ENCODE measurements around the gene PSMD2. TPM values are rescaled to one million over a fixed set of nuclear protein-coding genes. Genes with fewer than 3 reads are reported as not detected.

The PSMD2 gene
- total and polyA plus RNA-seq, 4 donors: 77.5 to 213 (median 161) TPM

- peaks cover 14 to 40% (median 37%) of the 10 kb centered on the region in 4 donors for H3K36me3 ChIP-seq (ENCODE audit: control insufficient read depth in 4 of 4, insufficient read depth in 3 of 4, low read depth in 1 of 4, low read length in 3 of 4)
- peak; percentile 28 for TF ChIP-seq SP1 (IDR thresholded peaks at IDR 0.05)
- peak; percentile 75 to 81 for TF ChIP-seq EGR1 (IDR thresholded peaks at IDR 0.05; ENCODE audit: low read depth in 2 of 2)
- no peak for TF ChIP-seq REST (IDR thresholded peaks at IDR 0.05)
- no peak for TF ChIP-seq NR2F2 (IDR thresholded peaks at IDR 0.05)
- TF ChIP-seq YY1 (IDR thresholded peaks at IDR 0.05): peak; percentile 54
- no peak for TF ChIP-seq RAD21 (IDR thresholded peaks at IDR 0.05)
- TF ChIP-seq MAX (IDR thresholded peaks at IDR 0.05): no peak
- TF ChIP-seq RXRA (IDR thresholded peaks at IDR 0.05): no peak
- TF ChIP-seq FOXA1 (IDR thresholded peaks at IDR 0.05): no peak
- no peak for TF ChIP-seq ZBTB33 (IDR thresholded peaks at IDR 0.05)
- TF ChIP-seq GABPA (IDR thresholded peaks at IDR 0.05 in 1 of 2, conservative IDR thresholded peaks at IDR 0.05 in 1 of 2): no peak
- TF ChIP-seq ATF3 (IDR thresholded peaks at IDR 0.05): no peak
- TF ChIP-seq TAF1 (conservative IDR thresholded peaks at IDR 0.05): no peak
- TF ChIP-seq FOXA2 (IDR thresholded peaks at IDR 0.05): no peak
- TF ChIP-seq HNF4G (IDR thresholded peaks at IDR 0.05): no peak
- TF ChIP-seq HNF4A (conservative IDR thresholded peaks at IDR 0.05): no peak
- TF ChIP-seq CTCF (IDR thresholded peaks at IDR 0.05; ENCODE audit: low read depth, low read length, missing input control): no peak
- peak in 1 of 2 donors; percentile 17 for TF ChIP-seq JUND (IDR thresholded peaks at IDR 0.05)
- 1% methylated on average over 77 of the region's 77 CpGs for WGBS
These were observed 36.9 kb downstream of the PSMD2 start for GRCh38 chr3:184335661-184336546.

More at GRCh38 chr3:184335661-184336546, 36.9 kb downstream of the PSMD2 start:
- H3K9ac ChIP-seq (ENCODE audit: low read depth in 1 of 2, low read length in 2 of 2): peak overlapping the region; percentile 46 to 50
- peak overlapping the region; percentile 47 to 68 (median 62) for H3K4me3 ChIP-seq (ENCODE audit: low read depth in 1 of 3, low read length in 3 of 3)
- H3K27me3 ChIP-seq (ENCODE audit: control insufficient read depth in 4 of 4, insufficient read depth in 4 of 4, low read length in 3 of 4): no peaks in the 10 kb centered on the region
- DNase-seq (ENCODE audit: low spot score): peak; percentile 97
- H3K9me3 ChIP-seq (ENCODE audit: control insufficient read depth in 4 of 4, low read length in 3 of 4): no peaks in the 10 kb centered on the region
- peak overlapping the region; percentile 84 to 89 for H3K27ac ChIP-seq (ENCODE audit: low read depth in 1 of 2, low read length in 2 of 2)
- H3K4me1 ChIP-seq (ENCODE audit: control insufficient read depth in 4 of 4, insufficient read depth in 4 of 4, low read length in 3 of 4): peaks cover 0 to 13% (median 6%) of the 10 kb centered on the region in 4 donors
